GM19239 (cell line): ENCODE data around the gene SNX2.
"Not testable (repeated sequence)": the region's sequence is repeated elsewhere in the genome, so short reads cannot be mapped to it uniquely, and the experiment has no call there.

Source experiments
- DNase-seq: peaks from one replicate; pipeline ENCODE4 v3.0.0; 2011; ENCODE audit warnings: low spot score; ENCODE audit not compliant: insufficient read length
- FAIRE-seq: peaks from 2 replicates; lab custom pipeline; 2011; peaks lifted over from hg19 to GRCh38; lab: Jason Lieb, UNC

SNX2 gene

GRCh38 chr5:122836947-122837346 is 62.1 kb downstream of the SNX2 start:
- FAIRE-seq = no peak
- no peak for DNase-seq

GRCh38 chr5:122839731-122840130 is 64.9 kb downstream of the SNX2 start:
- FAIRE-seq (no peak), DNase-seq (no peak)

DNA sequence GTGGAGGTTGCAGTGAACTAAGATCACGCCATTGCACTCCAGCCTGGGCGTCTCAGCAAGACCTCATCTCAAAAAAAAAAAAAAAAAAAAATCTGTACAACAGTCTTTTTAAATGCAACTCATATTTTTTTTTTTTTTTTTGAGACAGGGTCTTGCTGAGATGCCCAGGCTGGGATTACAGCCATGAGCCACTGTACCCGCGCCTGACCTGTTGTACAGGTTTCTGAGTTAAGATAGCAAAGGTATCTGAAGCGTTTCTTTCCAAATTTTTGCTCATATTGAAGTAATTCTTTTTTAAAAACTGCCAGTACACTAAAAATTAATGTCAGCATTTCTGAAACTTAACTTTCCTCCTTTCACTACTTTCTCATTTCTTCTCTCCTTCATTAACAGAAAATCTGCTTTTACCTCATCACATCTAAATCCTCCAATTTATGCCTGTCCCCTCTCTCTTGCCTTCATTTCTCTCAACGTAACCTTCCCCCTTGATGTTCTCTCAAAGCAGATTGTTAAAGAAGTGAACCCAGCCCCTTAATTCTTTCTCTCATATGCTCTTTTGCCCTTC is 67.2 kb downstream of the SNX2 start:
- DNase-seq = no peak
- FAIRE-seq = no peak

- FAIRE-seq (peak; percentile 76), DNase-seq (no peak)
Measured at GRCh38 chr5:122844136-122844909, 69.4 kb downstream of the SNX2 start.

GRCh38 chr5:122844910-122845228 is 70.0 kb downstream of the SNX2 start:
- DNase-seq (peak; percentile 56), FAIRE-seq (peak; percentile 88)

DNA sequence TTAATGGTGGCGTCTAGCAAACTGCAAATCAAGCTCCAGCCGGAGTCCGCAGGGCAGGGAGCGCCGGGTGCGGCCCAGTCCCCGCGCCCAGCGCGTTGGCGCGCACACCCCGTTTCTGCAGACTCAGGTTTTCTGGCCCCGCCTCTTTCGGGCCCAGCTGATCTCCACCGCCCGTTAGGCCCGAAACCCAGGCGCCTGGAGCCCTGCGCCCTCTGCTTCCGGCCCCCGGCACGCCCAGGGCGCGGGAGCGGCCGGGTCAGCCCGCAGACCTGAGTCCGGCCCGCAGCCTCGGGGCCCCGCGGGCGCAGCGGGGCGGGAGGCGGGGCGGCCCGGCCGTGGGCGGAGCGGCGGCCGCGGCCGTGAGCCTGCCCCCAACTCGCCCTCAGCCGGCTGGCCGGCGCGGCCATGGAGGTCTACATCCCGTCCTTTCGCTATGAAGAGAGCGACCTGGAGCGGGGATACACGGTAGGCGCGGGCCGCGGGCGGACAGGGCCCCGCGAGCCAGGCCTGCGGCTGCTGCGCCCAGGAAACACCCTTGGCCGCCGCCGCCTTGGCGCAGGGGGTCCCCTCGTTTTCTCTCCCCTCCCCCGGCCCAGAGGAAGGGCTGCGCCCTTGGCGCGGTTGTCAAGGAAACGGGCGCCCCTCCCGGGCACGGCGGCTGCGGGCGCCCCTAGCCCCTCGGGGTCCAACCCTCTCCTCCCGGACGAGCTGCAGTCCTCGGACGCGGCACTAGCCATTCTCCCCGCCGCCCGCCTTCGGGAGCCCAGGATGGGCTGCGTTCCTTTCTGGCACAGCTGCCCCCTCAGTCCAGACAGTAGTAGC is 70.6 kb downstream of the SNX2 start, which contains the start of gene SNX24:
Gene SNX24, plus strand, starts transcription at position 385 of the 822 bp plus-strand sequence. Its CDS starts 21 bp downstream, at position 406.
- DNase-seq = peak; percentile 87
- FAIRE-seq = no peak

- DNase-seq = no peak
- peak; percentile 52 for FAIRE-seq
Measured at GRCh38 chr5:122846051-122846550, 71.2 kb downstream of the SNX2 start.

GRCh38 chr5:122847687-122848081 is 72.8 kb downstream of the SNX2 start:
- no peak for FAIRE-seq
- no peak for DNase-seq

DNA sequence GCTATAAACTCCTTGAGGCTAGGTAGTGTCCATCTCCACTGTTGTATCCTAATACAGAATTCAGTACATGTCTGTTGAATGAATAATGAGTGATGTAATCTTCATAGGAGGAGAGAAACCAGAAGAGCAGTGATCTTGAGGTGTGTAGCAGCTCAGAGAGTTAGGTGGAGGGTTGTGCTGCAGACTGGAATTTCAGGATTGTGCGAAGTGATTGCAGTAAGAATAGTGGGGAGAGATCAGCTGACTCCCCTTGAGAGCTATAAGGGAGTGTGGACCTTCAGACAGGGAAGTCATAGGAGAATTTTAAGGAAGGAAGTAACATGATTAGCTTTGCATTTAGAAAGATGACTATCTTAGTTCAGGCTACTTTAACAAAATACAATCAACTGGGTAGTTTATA is 74.9 kb downstream of the SNX2 start:
- FAIRE-seq = no peak
- DNase-seq = no peak

DNA sequence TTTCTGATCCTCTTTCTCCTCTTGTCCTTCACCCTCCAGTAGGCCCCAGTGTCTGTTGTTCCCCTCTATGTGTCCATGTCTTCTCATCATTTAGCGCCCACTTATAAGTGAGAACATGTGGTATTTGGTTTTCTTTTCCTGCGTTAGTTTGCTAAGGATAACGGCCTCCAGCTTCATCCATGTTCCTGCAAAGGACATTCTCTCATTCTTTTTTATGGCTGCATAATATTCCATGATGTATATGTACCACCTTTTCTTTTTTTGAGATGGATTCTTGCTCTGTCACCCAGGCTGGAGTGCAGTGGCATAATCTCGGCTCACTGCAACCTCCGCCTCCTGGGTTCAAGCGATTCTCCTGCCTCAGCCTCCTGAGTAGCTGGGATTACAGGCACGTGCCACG is 82.7 kb downstream of the SNX2 start:
- FAIRE-seq, DNase-seq: not testable (repeated sequence)

GRCh38 chr5:122858451-122858850 is 83.6 kb downstream of the SNX2 start:
- DNase-seq (no peak), FAIRE-seq (no peak)

GRCh38 chr5:122863240-122863639 is 88.4 kb downstream of the SNX2 start:
- FAIRE-seq (no peak), DNase-seq (no peak)

DNA sequence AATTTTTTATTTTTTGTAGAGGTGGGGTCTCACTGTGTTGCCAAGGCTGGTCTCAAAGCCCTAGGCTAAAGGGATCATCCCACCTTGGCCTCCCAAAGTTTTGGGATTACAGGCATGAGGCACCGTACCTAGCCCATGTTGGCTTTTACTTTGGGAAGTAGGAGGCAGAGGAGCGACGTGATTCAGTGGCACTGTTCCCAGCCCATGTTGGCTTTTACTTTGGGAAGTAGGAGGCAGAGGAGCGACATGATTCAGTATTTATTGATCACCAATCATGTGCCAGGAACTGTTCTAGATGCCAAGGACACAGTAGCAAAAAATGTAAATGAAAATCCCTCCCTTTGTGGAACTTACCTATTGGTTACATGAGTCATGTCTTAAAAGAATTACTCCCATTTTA is 88.8 kb downstream of the SNX2 start:
- DNase-seq (no peak), FAIRE-seq (no peak)

DNA sequence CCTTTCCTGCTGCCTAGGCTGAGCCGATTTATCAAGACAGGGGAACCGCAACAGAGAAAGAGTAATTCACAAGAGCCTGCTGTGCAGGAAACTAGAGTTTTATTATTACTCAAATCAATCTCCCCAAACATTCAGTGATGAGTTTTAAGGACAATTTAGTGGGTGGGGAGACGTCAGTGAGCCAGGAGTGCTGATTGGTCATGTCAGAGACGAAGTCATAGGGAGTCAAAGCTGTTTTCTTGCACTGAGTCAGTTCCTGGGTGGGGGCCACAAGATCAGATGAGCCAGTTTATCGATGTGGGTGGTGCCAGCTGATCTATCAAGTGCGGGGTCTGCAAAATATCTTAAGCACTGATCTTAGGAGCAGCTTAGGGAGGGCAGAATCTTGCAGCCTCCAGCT is 89.5 kb downstream of the SNX2 start:
- FAIRE-seq = no peak
- no peak for DNase-seq

GRCh38 chr5:122864842-122865241 is 90.0 kb downstream of the SNX2 start:
- no peak for DNase-seq
- no peak for FAIRE-seq

GRCh38 chr5:122870219-122870856 is 95.5 kb downstream of the SNX2 start:
- DNase-seq = no peak
- FAIRE-seq = no peak

DNA sequence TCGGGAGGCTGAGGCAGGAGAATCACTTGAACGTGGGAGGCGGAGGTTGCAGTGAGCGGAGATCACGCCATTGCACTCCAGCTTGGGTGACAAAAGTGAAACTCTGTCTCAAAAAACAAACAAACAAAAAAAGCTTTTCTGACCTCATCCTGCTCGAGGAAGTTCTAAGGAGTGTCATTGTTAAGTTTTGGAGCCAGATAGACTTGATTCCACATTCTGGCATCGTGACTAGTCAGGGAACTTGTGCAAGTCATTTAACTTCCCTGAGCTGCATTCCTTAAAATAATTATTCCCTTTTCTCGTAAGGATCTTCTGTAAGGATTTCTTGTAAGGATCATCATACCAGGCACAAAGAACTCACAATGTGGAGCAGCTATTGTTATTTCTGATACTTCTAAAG is 96.8 kb downstream of the SNX2 start:
- FAIRE-seq (no peak), DNase-seq (no peak)

DNA sequence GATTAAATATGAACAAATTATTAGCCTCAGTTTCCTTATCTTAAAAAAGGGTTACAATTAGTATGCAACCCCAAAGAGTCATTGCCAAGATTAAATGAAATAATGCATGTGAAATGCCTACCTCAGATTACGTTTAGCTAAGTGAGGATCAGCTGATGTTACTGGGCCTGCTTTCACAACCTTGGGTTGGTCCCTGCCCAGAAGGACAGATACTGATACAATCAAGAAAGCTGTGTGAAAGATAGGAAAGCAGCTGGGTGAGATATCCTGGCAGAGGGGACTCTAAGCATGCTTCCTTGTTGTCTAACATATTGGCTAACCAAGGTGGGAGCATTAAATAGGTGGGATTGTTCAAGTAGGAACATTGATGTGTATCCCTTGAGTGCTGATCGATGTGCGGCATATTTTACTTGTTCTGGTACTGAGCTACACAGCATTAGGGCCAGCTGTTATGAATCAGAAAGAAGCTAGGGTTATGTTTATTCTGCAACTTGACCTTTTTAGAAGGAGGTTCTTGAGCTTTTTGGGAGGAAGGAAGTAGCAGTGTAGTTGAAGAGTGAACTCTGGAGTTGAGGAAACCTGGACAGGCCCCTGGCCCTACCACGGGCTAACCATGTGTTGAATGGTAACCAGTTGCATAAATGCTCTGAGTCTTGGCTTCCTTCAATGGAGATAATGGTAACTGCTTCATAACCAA is 99.4 kb downstream of the SNX2 start:
- FAIRE-seq (no peak), DNase-seq (no peak)

DNA sequence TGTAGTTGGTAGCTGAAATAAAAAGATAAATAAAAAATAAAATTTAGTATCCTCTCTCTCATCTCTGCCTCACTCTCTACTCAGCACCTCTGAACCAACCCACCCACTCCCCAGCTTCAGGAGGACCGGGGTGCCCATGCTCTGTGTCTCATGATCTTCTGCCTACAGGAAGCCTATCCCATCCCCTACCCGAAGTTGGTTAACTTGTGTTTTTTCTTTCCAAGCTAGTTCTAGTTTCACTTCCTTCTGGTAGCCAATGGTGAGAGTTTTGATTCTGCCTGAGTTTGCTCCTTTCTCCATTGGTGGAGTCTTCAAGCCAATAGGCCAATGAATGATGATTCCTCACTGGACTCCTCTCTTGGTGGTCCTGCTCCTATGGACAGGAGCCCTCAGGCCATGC is 102.6 kb downstream of the SNX2 start:
- DNase-seq (no peak), FAIRE-seq (peak; percentile 18)

GRCh38 chr5:122879076-122879475 is 104.2 kb downstream of the SNX2 start:
- FAIRE-seq (no peak), DNase-seq (no peak)
